ENCODE data around the gene FSTL3. TPM values are rescaled to one million over a fixed set of nuclear protein-coding genes. Genes with fewer than 3 reads are reported as not detected.
A peak's percentile ranks its signal among the peaks of the same experiment; 100 is the strongest.

FSTL3 gene
- total RNA-seq, 4 donors from 2014 or later, result 14.4 to 51.6 (median 43.5) TPM

DNA sequence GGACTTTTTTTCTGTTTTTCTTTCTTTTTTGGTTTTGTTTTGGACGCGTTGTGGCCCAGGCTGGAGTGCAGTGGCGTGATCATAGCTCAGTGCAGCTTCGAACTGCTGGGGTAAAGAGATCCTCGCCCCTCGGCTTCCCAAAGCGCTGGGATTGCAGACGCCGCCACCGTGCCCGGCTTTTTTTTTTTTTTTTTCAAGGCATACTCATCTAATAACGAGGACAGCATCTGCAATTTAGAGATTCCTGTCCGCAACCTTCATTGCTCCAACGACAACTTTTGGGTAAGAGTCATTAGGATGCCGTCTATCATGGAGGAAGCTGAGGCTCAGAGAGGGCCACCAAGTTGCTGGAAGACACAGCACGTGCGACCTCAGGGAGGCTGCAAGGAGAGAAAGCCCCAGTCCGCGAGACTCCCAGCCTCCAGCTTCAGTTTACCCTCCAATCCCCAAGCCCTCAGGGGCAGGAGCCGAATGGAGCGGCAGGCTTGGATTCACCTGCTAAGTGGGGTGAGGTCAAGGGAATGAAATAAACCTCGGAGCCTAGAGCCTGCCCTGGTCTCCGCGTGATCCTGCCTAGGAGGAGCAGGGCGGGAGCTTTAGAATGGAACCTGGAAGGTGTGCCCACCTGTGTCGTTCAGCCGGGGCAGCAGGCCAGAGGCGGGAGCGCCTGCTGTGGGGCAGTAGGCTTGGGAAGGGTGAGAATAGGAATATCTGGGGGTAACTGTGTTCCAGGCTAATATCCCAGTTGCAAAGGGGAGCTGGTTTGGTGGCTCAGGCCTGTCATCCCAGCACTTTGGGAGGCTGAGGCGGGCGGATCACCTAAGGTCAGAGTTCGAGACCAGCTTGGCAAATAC, 42.2 kb upstream of the FSTL3 start:
- 18 to 23% methylated on average over 30 to 32 of the region's 32 CpGs for WGBS, 2 donors
- no peak for DNase-seq (ENCODE audit: low spot score in 2 of 2)
- H3K4me3 ChIP-seq (ENCODE audit: low read depth, poor library complexity, severe bottlenecking), result peak overlapping the region; percentile 21
- TF ChIP-seq POLR2A (IDR thresholded peaks at IDR 0.05), result no peak
- TF ChIP-seq, protein P1, sequence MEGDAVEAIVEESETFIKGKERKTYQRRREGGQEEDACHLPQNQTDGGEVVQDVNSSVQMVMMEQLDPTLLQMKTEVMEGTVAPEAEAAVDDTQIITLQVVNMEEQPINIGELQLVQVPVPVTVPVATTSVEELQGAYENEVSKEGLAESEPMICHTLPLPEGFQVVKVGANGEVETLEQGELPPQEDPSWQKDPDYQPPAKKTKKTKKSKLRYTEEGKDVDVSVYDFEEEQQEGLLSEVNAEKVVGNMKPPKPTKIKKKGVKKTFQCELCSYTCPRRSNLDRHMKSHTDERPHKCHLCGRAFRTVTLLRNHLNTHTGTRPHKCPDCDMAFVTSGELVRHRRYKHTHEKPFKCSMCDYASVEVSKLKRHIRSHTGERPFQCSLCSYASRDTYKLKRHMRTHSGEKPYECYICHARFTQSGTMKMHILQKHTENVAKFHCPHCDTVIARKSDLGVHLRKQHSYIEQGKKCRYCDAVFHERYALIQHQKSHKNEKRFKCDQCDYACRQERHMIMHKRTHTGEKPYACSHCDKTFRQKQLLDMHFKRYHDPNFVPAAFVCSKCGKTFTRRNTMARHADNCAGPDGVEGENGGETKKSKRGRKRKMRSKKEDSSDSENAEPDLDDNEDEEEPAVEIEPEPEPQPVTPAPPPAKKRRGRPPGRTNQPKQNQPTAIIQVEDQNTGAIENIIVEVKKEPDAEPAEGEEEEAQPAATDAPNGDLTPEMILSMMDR (IDR thresholded peaks at IDR 0.05), result no peak
- intact Hi-C loops (cut with DNase I; ENCODE audit: low total_unique reads), result no loop called here

DNA sequence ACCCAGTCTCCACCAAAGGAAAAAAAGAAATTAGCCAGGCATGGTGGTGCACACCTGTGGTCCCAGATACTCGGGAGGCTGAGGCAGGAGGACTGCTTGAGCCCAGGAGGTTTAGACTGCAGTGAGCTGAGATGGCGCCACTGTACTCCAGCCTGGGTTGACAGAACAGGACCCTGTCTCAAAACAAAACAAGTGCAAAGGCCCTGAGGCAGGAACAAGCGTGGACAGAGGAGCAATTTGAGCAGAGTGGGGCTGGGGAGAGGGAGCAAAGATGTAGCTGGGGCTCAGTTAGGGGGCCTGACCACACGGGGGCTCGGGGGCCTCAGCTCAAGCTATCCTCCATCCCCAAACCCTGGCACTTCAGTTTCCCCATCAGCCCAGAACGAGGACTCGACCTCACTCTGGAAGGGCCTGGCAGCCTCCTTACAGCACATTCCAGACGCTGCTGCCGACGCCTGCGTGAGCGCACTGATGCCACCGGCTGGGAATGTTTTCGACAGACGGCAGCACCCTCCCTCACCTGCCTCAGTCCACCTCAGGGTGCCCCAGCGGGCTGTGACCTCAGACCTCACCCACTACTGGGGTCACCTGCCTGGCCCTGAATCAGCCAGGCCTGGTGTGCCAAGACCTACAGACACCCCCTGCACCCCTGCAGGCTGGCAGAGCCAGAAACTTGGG, 41.1 kb upstream of the FSTL3 start:
- DNase-seq (ENCODE audit: low spot score in 2 of 2), result no peak
- 67 to 82% methylated on average over 15 to 16 of the region's 16 CpGs for WGBS, 2 donors
- intact Hi-C loops (cut with DNase I; ENCODE audit: low total_unique reads), result no loop called here
- no peak for TF ChIP-seq POLR2A (IDR thresholded peaks at IDR 0.05)
- TF ChIP-seq, protein P1 (IDR thresholded peaks at IDR 0.05), result no peak
- no peak overlapping the region for H3K4me3 ChIP-seq (ENCODE audit: low read depth, poor library complexity, severe bottlenecking)

DNA sequence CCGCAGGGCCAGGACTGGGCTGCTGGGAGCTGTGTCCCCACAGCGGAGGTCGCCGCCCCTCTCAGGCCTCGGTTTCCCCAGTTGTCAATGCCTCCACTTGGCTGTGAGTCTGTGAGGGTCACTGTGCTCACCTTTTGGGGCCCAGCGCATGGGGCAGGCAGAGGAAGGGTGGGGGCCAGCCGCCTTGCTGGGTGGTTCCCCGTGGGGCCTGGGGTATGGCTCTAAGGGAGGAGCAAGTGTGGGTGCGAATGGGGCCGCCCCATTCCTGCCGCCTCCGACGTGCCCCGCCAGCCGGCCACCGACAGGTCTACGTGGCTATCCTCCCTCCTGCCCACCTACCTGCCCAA, 37.3 kb upstream of the FSTL3 start:
- H3K4me3 ChIP-seq (ENCODE audit: low read depth, poor library complexity, severe bottlenecking), result no peak overlapping the region
- WGBS, 2 donors, result 34 to 46% methylated on average over 4 to 16 of the region's 17 CpGs
- no peak for TF ChIP-seq POLR2A (IDR thresholded peaks at IDR 0.05)
- TF ChIP-seq, protein P1 (IDR thresholded peaks at IDR 0.05), result no peak
- intact Hi-C loops (cut with DNase I; ENCODE audit: low total_unique reads), result no loop called here
- no peak for DNase-seq (ENCODE audit: low spot score in 2 of 2)

DNA sequence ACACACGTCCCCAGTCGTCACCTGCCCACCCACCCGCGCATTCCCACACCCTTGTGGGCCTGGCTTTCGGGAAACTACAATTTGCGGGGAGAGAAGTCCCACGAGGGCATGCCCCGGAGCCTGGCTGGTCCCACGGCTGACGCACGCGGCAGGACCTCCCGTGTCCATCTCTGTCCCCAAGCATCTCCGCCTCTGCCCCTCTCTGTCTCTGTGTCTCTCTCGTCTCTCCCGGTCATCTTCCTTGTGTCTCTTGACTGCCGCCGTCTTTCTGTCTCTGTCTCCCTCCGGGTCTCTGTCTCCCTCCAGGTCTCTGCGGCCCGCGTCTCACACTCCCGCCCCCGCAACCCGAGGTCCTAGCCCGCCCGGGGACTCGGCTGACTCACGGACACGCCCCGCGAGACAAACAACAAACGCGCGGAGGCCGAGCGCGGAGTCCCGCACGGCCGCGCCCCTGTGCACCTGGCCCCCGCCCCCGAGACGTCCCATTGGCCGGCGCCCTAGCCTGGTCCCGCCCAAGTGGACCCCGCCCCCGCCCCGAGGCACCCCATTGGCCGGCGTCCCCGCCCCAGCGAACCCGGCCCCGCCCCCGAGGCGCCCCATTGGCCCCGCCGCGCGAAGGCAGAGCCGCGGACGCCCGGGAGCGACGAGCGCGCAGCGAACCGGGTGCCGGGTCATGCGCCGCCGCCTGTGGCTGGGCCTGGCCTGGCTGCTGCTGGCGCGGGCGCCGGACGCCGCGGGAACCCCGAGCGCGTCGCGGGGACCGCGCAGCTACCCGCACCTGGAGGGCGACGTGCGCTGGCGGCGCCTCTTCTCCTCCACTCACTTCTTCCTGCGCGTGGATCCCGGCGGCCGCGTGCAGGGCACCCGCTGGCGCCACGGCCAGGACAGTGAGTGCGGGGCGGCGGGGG, 36.7 kb upstream of the FSTL3 start, which contains the start of gene FGF22:
Gene FGF22 (plus strand): TSS at position 627 of the 908 bp plus-strand sequence. CDS start 47 bp downstream, at position 674.
- intact Hi-C loops (cut with DNase I; ENCODE audit: low total_unique reads), result no loop called here
- DNase-seq (ENCODE audit: low spot score in 2 of 2), result peak; percentile 89 to 99
- WGBS, 2 donors, result 6 to 13% methylated on average over 38 to 59 of the region's 109 CpGs
- TF ChIP-seq, protein P1 (IDR thresholded peaks at IDR 0.05), result no peak
- no peak for TF ChIP-seq POLR2A (IDR thresholded peaks at IDR 0.05)
- H3K4me3 ChIP-seq (ENCODE audit: low read depth, poor library complexity, severe bottlenecking), result peak within 1 kb of the TSS; percentile 3

GRCh38 chr19:640161-640558, 36.0 kb upstream of the FSTL3 start:
- TF ChIP-seq, protein P1 (IDR thresholded peaks at IDR 0.05), result no peak
- TF ChIP-seq POLR2A (IDR thresholded peaks at IDR 0.05), result no peak

More at GRCh38 chr19:640161-640558, 36.0 kb upstream of the FSTL3 start:
- 36 to 58% methylated on average over 9 to 22 of the region's 25 CpGs for WGBS, 2 donors
- intact Hi-C loops (cut with DNase I; ENCODE audit: low total_unique reads), result no loop called here
- H3K4me3 ChIP-seq (ENCODE audit: low read depth, poor library complexity, severe bottlenecking), result no peak overlapping the region
- DNase-seq (ENCODE audit: low spot score in 2 of 2), result no peak

Measured in lower leg skin (tissue), 4 donors.